HG03139 (cell line): ENCODE data around the gene GRIK3.

Experiments used
- ATAC-seq: cut with Tn5 transposase; IDR thresholded peaks from one replicate; pipeline ENCODE4 v1.9.1; 2021; ENCODE audit not compliant: unreplicated experiment

The GRIK3 gene

GRCh38 chr1:36982709-36983108 is 51.6 kb downstream of the GRIK3 start:
- no peak for ATAC-seq

GRCh38 chr1:36981771-36982622 is 52.3 kb downstream of the GRIK3 start:
- no peak for ATAC-seq

GRCh38 chr1:36981126-36981525 is 53.2 kb downstream of the GRIK3 start:
- no peak for ATAC-seq

- ATAC-seq, result no peak
Observed at GRCh38 chr1:36977731-36978406, 56.4 kb downstream of the GRIK3 start.

- no peak for ATAC-seq
Observed at GRCh38 chr1:36975642-36976041, 58.7 kb downstream of the GRIK3 start.

- ATAC-seq, result no peak
Observed at GRCh38 chr1:36973056-36973455, 61.3 kb downstream of the GRIK3 start.

GRCh38 chr1:36971852-36972618 is 62.3 kb downstream of the GRIK3 start:
- no peak for ATAC-seq

- ATAC-seq, result no peak
Observed at GRCh38 chr1:36968730-36969129, 65.6 kb downstream of the GRIK3 start.

- no peak for ATAC-seq
Observed at GRCh38 chr1:36966242-36966641, 68.1 kb downstream of the GRIK3 start.

GRCh38 chr1:36965275-36966159 is 68.8 kb downstream of the GRIK3 start:
- ATAC-seq, result no peak

- no peak for ATAC-seq
Observed at GRCh38 chr1:36964830-36965229, 69.5 kb downstream of the GRIK3 start.

GRCh38 chr1:36963006-36963405 is 71.3 kb downstream of the GRIK3 start:
- ATAC-seq, result no peak

- ATAC-seq, result no peak
Observed at GRCh38 chr1:36961062-36961615, 73.2 kb downstream of the GRIK3 start.

GRCh38 chr1:36956570-36956969 is 77.7 kb downstream of the GRIK3 start:
- no peak for ATAC-seq

- ATAC-seq, result no peak
Observed at GRCh38 chr1:36955016-36955415, 79.3 kb downstream of the GRIK3 start.

- no peak for ATAC-seq
Observed at GRCh38 chr1:36953061-36953460, 81.3 kb downstream of the GRIK3 start.

GRCh38 chr1:36951761-36952160 is 82.6 kb downstream of the GRIK3 start:
- ATAC-seq, result no peak

- no peak for ATAC-seq
Observed at GRCh38 chr1:36951292-36951750, 83.0 kb downstream of the GRIK3 start.

- no peak for ATAC-seq
Observed at GRCh38 chr1:36950604-36951291, 83.6 kb downstream of the GRIK3 start.

GRCh38 chr1:36948606-36949005 is 85.7 kb downstream of the GRIK3 start:
- no peak for ATAC-seq
